ENCODE measurements around the gene DOCK2. TPM values are rescaled to one million over a fixed set of nuclear protein-coding genes. Genes with fewer than 3 reads are reported as not detected.
A peak's percentile ranks its signal among the peaks of the same experiment; 100 is the strongest.

Gene DOCK2
- polyA plus RNA-seq, 1 of the 3 experiments (the other 2 are of a cell fraction), result 3.8 TPM

GRCh38 chr5:169804861-169805260 is 167.8 kb downstream of the DOCK2 start:
- DNase-seq, result no peak
- no peaks in the 10 kb centered on the region for H3K9me2 ChIP-seq
- no peaks in the 10 kb centered on the region for H4K20me1 ChIP-seq (ENCODE audit: insufficient read depth)
- no peak overlapping the region for H3K9ac ChIP-seq
- H2AFZ ChIP-seq (ENCODE audit: low read depth), result no peak overlapping the region
- 100% methylated on average over 1 of the region's 1 CpG for WGBS (ENCODE audit: low lambda C conversion rate)
- no peaks in the 10 kb centered on the region for H3K79me2 ChIP-seq (ENCODE audit: insufficient read depth)
- H3K36me3 ChIP-seq (replicated peaks in 1 of 2; ENCODE audit: control insufficient read depth in 1 of 2, insufficient read depth in 2 of 2, low read length in 1 of 2), result no peaks in the 10 kb centered on the region
- no peak overlapping the region for H3K4me2 ChIP-seq
- peaks cover 9 to 11% of the 10 kb centered on the region in 2 experiments for H3K4me1 ChIP-seq (ENCODE audit: control insufficient read depth in 1 of 2, insufficient read depth in 2 of 2, low read depth in 1 of 2, low read length in 1 of 2)
- ChIA-PET CTCF (interaction anchor here (1.2 to 1.9 kb wide), 3 partner anchors 15 to 175 kb away, joined by 3 to 6 read pairs (median 4); partner anchors contain the start of gene INSYN2B), POLR2A (no interaction called here)
- no peak overlapping the region for H3K4me3 ChIP-seq (ENCODE audit: low read depth in 2 of 2, low read length in 1 of 2)
- peaks cover 46% of the 10 kb centered on the region for H3F3A ChIP-seq (replicated peaks; ENCODE audit: insufficient read depth)
- no peaks in the 10 kb centered on the region for H3K27me3 ChIP-seq (ENCODE audit: insufficient read depth)
- no peaks in the 10 kb centered on the region for H3K9me3 ChIP-seq
- peak overlapping the region in 1 of 2 experiments; percentile 91; a peak in 1 of 4 replicates for H3K27ac ChIP-seq (ENCODE audit: low read depth in 2 of 2, low read length in 1 of 2)
- TF ChIP-seq FOSL2 (IDR thresholded peaks at IDR 0.05; ENCODE audit: borderline replicate concordance, low read depth) (no peak), FOXM1 (IDR thresholded peaks at IDR 0.05; ENCODE audit: low read depth) (no peak), JUND (IDR thresholded peaks at IDR 0.05) (no peak), TEAD4 (IDR thresholded peaks at IDR 0.05; ENCODE audit: borderline replicate concordance, insufficient read depth) (no peak), ELF1 (IDR thresholded peaks at IDR 0.05) (no peak)

- Histone ChIP-seq H3K27ac (ENCODE audit: low read depth in 2 of 2, low read length in 1 of 2) (0 out of 4 replicates have a peak overlapping the region, but pooled peaks of 1 of the 2 experiments have one; percentile 91), H3F3A (replicated peaks; ENCODE audit: insufficient read depth) (peaks cover 46% of the 10 kb centered on the region), H3K9ac (no peak overlapping the region), H4K20me1 (ENCODE audit: insufficient read depth) (no peaks in the 10 kb centered on the region), H3K4me1 (ENCODE audit: control insufficient read depth in 1 of 2, insufficient read depth in 2 of 2, low read depth in 1 of 2, low read length in 1 of 2) (peaks cover 9 to 11% of the 10 kb centered on the region in 2 experiments), H3K4me2 (no peak overlapping the region), H3K4me3 (ENCODE audit: low read depth in 2 of 2, low read length in 1 of 2) (no peak overlapping the region), H3K9me2 (no peaks in the 10 kb centered on the region), H2AFZ (ENCODE audit: low read depth) (no peak overlapping the region), H3K9me3 (no peaks in the 10 kb centered on the region), H3K27me3 (ENCODE audit: insufficient read depth) (no peaks in the 10 kb centered on the region), H3K79me2 (ENCODE audit: insufficient read depth) (no peaks in the 10 kb centered on the region), H3K36me3 (replicated peaks in 1 of 2; ENCODE audit: control insufficient read depth in 1 of 2, insufficient read depth in 2 of 2, low read length in 1 of 2) (no peaks in the 10 kb centered on the region)
- ChIA-PET POLR2A (no interaction called here), CTCF (interaction anchor here (1.3 kb wide), 1 partner anchor 175 kb away, joined by 4 read pairs; the partner anchor contains the start of gene INSYN2B)
- 77% methylated on average over 5 of the region's 5 CpGs for WGBS (ENCODE audit: low lambda C conversion rate)
- no peak for DNase-seq
- no peak for TF ChIP-seq CHD2 (IDR thresholded peaks at IDR 0.05; ENCODE audit: low read length, partially characterized antibody)
- TF ChIP-seq FOXM1 (IDR thresholded peaks at IDR 0.05; ENCODE audit: low read depth), result no peak
- TF ChIP-seq SMC3 (IDR thresholded peaks at IDR 0.05; ENCODE audit: low read depth, low read length), result no peak
- no peak for TF ChIP-seq CTCF (IDR thresholded peaks at IDR 0.05)
- TF ChIP-seq FOXJ3 (CRISPR knock-in tag; IDR thresholded peaks at IDR 0.05), result no peak
These were observed 168.5 kb downstream of the DOCK2 start for GRCh38 chr5:169805527-169805934.

Measured in SK-N-SH (cell line).